ENCODE results near the gene MSRB1. TPM values are rescaled to one million over a fixed set of nuclear protein-coding genes. Genes with fewer than 3 reads are reported as not detected.

The MSRB1 gene
- polyA plus RNA-seq, 2 of the 4 experiments (the other 2 are of a cell fraction), result 27.7 to 37.5 TPM

GRCh38 chr16:1890708-1891050 lies 52.3 kb downstream of the MSRB1 start:
- FAIRE-seq, result no peak
- H3K4me3 ChIP-seq, result no peak overlapping the region
- ATAC-seq, result no peak
- POLR2A ChIA-PET, result no interaction called here
- TF ChIP-seq BHLHE40 (IDR thresholded peaks at IDR 0.05; ENCODE audit: low read depth, low read length) (no peak), PHF8 (IDR thresholded peaks at IDR 0.05; ENCODE audit: borderline replicate concordance, low read depth) (no peak), TP53 (CRISPR knock-in tag; IDR thresholded peaks at IDR 0.05) (no peak), MAX (IDR thresholded peaks at IDR 0.05) (no peak), POLR2AphosphoS2 (conservative IDR thresholded peaks at IDR 0.05; ENCODE audit: low read length) (no peak), ZC3H11A (IDR thresholded peaks at IDR 0.05) (no peak)
- DNase-seq (ENCODE audit: low read depth in 1 of 2, low spot score in 1 of 2), result no peak
- WGBS (ENCODE audit: missing lambda C conversion rate), result 39% methylated on average over 4 of the region's 4 CpGs
- 0 out of 3 replicates have a peak, but pooled peaks cover 6% of the 10 kb centered on the region for H3K4me1 ChIP-seq
- CTCF ChIA-PET, result interaction anchor here (1.0 to 2.8 kb wide), 3 partner anchors 10 to 39 kb away, joined by 3 to 9 read pairs (median 6); no protein-coding TSS in a partner anchor
- no peak overlapping the region for H3K27ac ChIP-seq
- H3K4me2 ChIP-seq, result peak overlapping the region; percentile 38; the same call in 2 of the 3 replicates
- no peaks in the 10 kb centered on the region for H3K9me3 ChIP-seq

GRCh38 chr16:1890024-1890707 lies 52.8 kb downstream of the MSRB1 start:
- FAIRE-seq, result no peak
- POLR2A ChIA-PET, result no interaction called here

More at GRCh38 chr16:1890024-1890707, 52.8 kb downstream of the MSRB1 start:
- WGBS (ENCODE audit: missing lambda C conversion rate), result 32% methylated on average over 16 of the region's 16 CpGs
- peak; percentile 24 to 58; a peak in 3 of 6 replicates for ATAC-seq
- 0 out of 3 replicates have a peak, but pooled peaks cover 6% of the 10 kb centered on the region for H3K4me1 ChIP-seq
- no peaks in the 10 kb centered on the region for H3K9me3 ChIP-seq
- no peak overlapping the region for H3K27ac ChIP-seq
- TF ChIP-seq TFCP2L1 (CRISPR knock-in tag; IDR thresholded peaks at IDR 0.05) (no peak), NFE2L2 (conservative IDR thresholded peaks at IDR 0.05; ENCODE audit: low read length) (no peak), FOSB (CRISPR knock-in tag; IDR thresholded peaks at IDR 0.05) (no peak), ELK1 (IDR thresholded peaks at IDR 0.05; ENCODE audit: low read depth, low read length) (no peak), POLR2AphosphoS2 (conservative IDR thresholded peaks at IDR 0.05; ENCODE audit: low read length) (no peak), CBX2 (IDR thresholded peaks at IDR 0.05; ENCODE audit: borderline replicate concordance, low read depth) (no peak), ZC3H11A (IDR thresholded peaks at IDR 0.05) (no peak), KDM5A (IDR thresholded peaks at IDR 0.05) (no peak), HES2 (IDR thresholded peaks at IDR 0.05) (no peak)
- CTCF ChIA-PET, result interaction anchor here (1.0 to 2.8 kb wide), 3 partner anchors 9 to 39 kb away, joined by 3 to 9 read pairs (median 6); no protein-coding TSS in a partner anchor
- DNase-seq (ENCODE audit: low read depth in 1 of 2, low spot score in 1 of 2), result no peak
- H3K4me2 ChIP-seq, result peak overlapping the region; percentile 38
- H3K4me3 ChIP-seq, result no peak overlapping the region

Small RNA genes within 50 kb of the gene (small RNA-seq; reads per million reads assigned to genes)
- gene AC005363.2 (0 to 1.7 (median 0) reads per million in 6 experiments), gene SNORA10 (0 reads per million in 6 experiments), gene SNORA64 (0 reads per million in 6 experiments)

Other genes with a start within 250 kb of the MSRB1 start
- 12.0 and 13.4 TPM in 2 replicates for gene MAPK8IP3, start 237.0 kb downstream of the MSRB1 start, polyA plus RNA-seq (2011; rRNA removed)
- gene MAPK8IP3, start 237.0 kb downstream of the MSRB1 start, polyA plus RNA-seq (2017; fragmentation: RNase III; extraction: RNeasy Plus Mini Kit Qiagen cat#74134 plus additional on column Dnase treatment), result 48.2 to 55.1 TPM (median 53.3 TPM) in 3 replicates
- gene NME3, start 171.7 kb downstream of the MSRB1 start, polyA plus RNA-seq (2011; rRNA removed), result 15.2 and 15.7 TPM in 2 replicates
- 46.4 to 59.2 TPM (median 49.9 TPM) in 3 replicates for gene NME3, start 171.7 kb downstream of the MSRB1 start, polyA plus RNA-seq (2017; fragmentation: RNase III; extraction: RNeasy Plus Mini Kit Qiagen cat#74134 plus additional on column Dnase treatment)
- 2.9 and 3.7 TPM in 2 replicates for gene EME2, start 170.4 kb downstream of the MSRB1 start, polyA plus RNA-seq (2011; rRNA removed)
- gene EME2, start 170.4 kb downstream of the MSRB1 start, polyA plus RNA-seq (2017; fragmentation: RNase III; extraction: RNeasy Plus Mini Kit Qiagen cat#74134 plus additional on column Dnase treatment), result 13.0 to 17.3 TPM (median 16.5 TPM) in 3 replicates
- 105 and 118 TPM in 2 replicates for gene MRPS34, start 170.1 kb downstream of the MSRB1 start, polyA plus RNA-seq (2011; rRNA removed)
- gene MRPS34, start 170.1 kb downstream of the MSRB1 start, polyA plus RNA-seq (2017; fragmentation: RNase III; extraction: RNeasy Plus Mini Kit Qiagen cat#74134 plus additional on column Dnase treatment), result 210 to 220 TPM (median 214 TPM) in 3 replicates
- gene SPSB3, start 160.6 kb downstream of the MSRB1 start, polyA plus RNA-seq (2011; rRNA removed), result 9.2 and 10.6 TPM in 2 replicates
- gene SPSB3, start 160.6 kb downstream of the MSRB1 start, polyA plus RNA-seq (2017; fragmentation: RNase III; extraction: RNeasy Plus Mini Kit Qiagen cat#74134 plus additional on column Dnase treatment), result 10.6 to 17.3 TPM (median 14.6 TPM) in 3 replicates
- gene NUBP2, start 160.2 kb downstream of the MSRB1 start, polyA plus RNA-seq (2011; rRNA removed), result 21.9 and 24.7 TPM in 2 replicates
- 58.9 to 65.3 TPM (median 60.7 TPM) in 3 replicates for gene NUBP2, start 160.2 kb downstream of the MSRB1 start, polyA plus RNA-seq (2017; fragmentation: RNase III; extraction: RNeasy Plus Mini Kit Qiagen cat#74134 plus additional on column Dnase treatment)
- gene IGFALS, start 149.5 kb downstream of the MSRB1 start, polyA plus RNA-seq (2011; rRNA removed), result 0.08 TPM in 1 of 2 replicates, not detected in the other
- 0.05 to 0.08 TPM in 2 of 3 replicates, not detected in the other for gene IGFALS, start 149.5 kb downstream of the MSRB1 start, polyA plus RNA-seq (2017; fragmentation: RNase III; extraction: RNeasy Plus Mini Kit Qiagen cat#74134 plus additional on column Dnase treatment)
- 27.2 and 34.9 TPM in 2 replicates for gene HAGH, start 116.4 kb downstream of the MSRB1 start, polyA plus RNA-seq (2011; rRNA removed)
- gene HAGH, start 116.4 kb downstream of the MSRB1 start, polyA plus RNA-seq (2017; fragmentation: RNase III; extraction: RNeasy Plus Mini Kit Qiagen cat#74134 plus additional on column Dnase treatment), result 58.7 to 66.4 TPM (median 59.8 TPM) in 3 replicates
- 30.2 and 30.6 TPM in 2 replicates for gene FAHD1, start 116.0 kb downstream of the MSRB1 start, polyA plus RNA-seq (2011; rRNA removed)
- gene FAHD1, start 116.0 kb downstream of the MSRB1 start, polyA plus RNA-seq (2017; fragmentation: RNase III; extraction: RNeasy Plus Mini Kit Qiagen cat#74134 plus additional on column Dnase treatment), result 63.2 to 68.4 TPM (median 64.5 TPM) in 3 replicates
- 7.5 and 9.1 TPM in 2 replicates for gene MEIOB, start 71.0 kb downstream of the MSRB1 start, polyA plus RNA-seq (2011; rRNA removed)
- 2.9 to 3.5 TPM (median 2.9 TPM) in 3 replicates for gene MEIOB, start 71.0 kb downstream of the MSRB1 start, polyA plus RNA-seq (2017; fragmentation: RNase III; extraction: RNeasy Plus Mini Kit Qiagen cat#74134 plus additional on column Dnase treatment)
- gene HS3ST6, start 24.8 kb downstream of the MSRB1 start, polyA plus RNA-seq (2011; rRNA removed), result 1.1 and 1.5 TPM in 2 replicates
- 1.4 to 2.6 TPM (median 2.0 TPM) in 3 replicates for gene HS3ST6, start 24.8 kb downstream of the MSRB1 start, polyA plus RNA-seq (2017; fragmentation: RNase III; extraction: RNeasy Plus Mini Kit Qiagen cat#74134 plus additional on column Dnase treatment)
- gene RPL3L, start 11.5 kb upstream of the MSRB1 start, polyA plus RNA-seq (2011; rRNA removed), result not detected in 2 replicates
- gene RPL3L, start 11.5 kb upstream of the MSRB1 start, polyA plus RNA-seq (2017; fragmentation: RNase III; extraction: RNeasy Plus Mini Kit Qiagen cat#74134 plus additional on column Dnase treatment), result 0.20 TPM in 1 of 3 replicates, not detected in the others
- gene NDUFB10, start 16.3 kb upstream of the MSRB1 start, polyA plus RNA-seq (2011; rRNA removed), result 151 and 198 TPM in 2 replicates
- 367 to 410 TPM (median 389 TPM) in 3 replicates for gene NDUFB10, start 16.3 kb upstream of the MSRB1 start, polyA plus RNA-seq (2017; fragmentation: RNase III; extraction: RNeasy Plus Mini Kit Qiagen cat#74134 plus additional on column Dnase treatment)
- gene RPS2, start 21.6 kb upstream of the MSRB1 start, polyA plus RNA-seq (2011; rRNA removed), result 2,621 and 3,507 TPM in 2 replicates
- 3,378 to 3,689 TPM (median 3,626 TPM) in 3 replicates for gene RPS2, start 21.6 kb upstream of the MSRB1 start, polyA plus RNA-seq (2017; fragmentation: RNase III; extraction: RNeasy Plus Mini Kit Qiagen cat#74134 plus additional on column Dnase treatment)
- gene RNF151, start 23.7 kb upstream of the MSRB1 start, polyA plus RNA-seq (2011; rRNA removed), result not detected in 2 replicates
- not detected in 3 replicates for gene RNF151, start 23.7 kb upstream of the MSRB1 start, polyA plus RNA-seq (2017; fragmentation: RNase III; extraction: RNeasy Plus Mini Kit Qiagen cat#74134 plus additional on column Dnase treatment)
- 21.9 and 25.9 TPM in 2 replicates for gene TBL3, start 28.9 kb upstream of the MSRB1 start, polyA plus RNA-seq (2011; rRNA removed)
- 41.9 to 45.0 TPM (median 42.8 TPM) in 3 replicates for gene TBL3, start 28.9 kb upstream of the MSRB1 start, polyA plus RNA-seq (2017; fragmentation: RNase III; extraction: RNeasy Plus Mini Kit Qiagen cat#74134 plus additional on column Dnase treatment)
- not detected in 2 replicates for gene NOXO1, start 38.3 kb upstream of the MSRB1 start, polyA plus RNA-seq (2011; rRNA removed)
- 0.25 to 0.32 TPM (median 0.26 TPM) in 3 replicates for gene NOXO1, start 38.3 kb upstream of the MSRB1 start, polyA plus RNA-seq (2017; fragmentation: RNase III; extraction: RNeasy Plus Mini Kit Qiagen cat#74134 plus additional on column Dnase treatment)
- gene GFER, start 41.0 kb upstream of the MSRB1 start, polyA plus RNA-seq (2011; rRNA removed), result 11.9 and 12.9 TPM in 2 replicates
- 33.9 to 34.9 TPM (median 34.8 TPM) in 3 replicates for gene GFER, start 41.0 kb upstream of the MSRB1 start, polyA plus RNA-seq (2017; fragmentation: RNase III; extraction: RNeasy Plus Mini Kit Qiagen cat#74134 plus additional on column Dnase treatment)
- 4.9 and 5.7 TPM in 2 replicates for gene SYNGR3, start 46.8 kb upstream of the MSRB1 start, polyA plus RNA-seq (2011; rRNA removed)
- 4.1 to 5.0 TPM (median 4.4 TPM) in 3 replicates for gene SYNGR3, start 46.8 kb upstream of the MSRB1 start, polyA plus RNA-seq (2017; fragmentation: RNase III; extraction: RNeasy Plus Mini Kit Qiagen cat#74134 plus additional on column Dnase treatment)
- gene ZNF598, start 66.6 kb upstream of the MSRB1 start, polyA plus RNA-seq (2011; rRNA removed), result 15.3 and 17.7 TPM in 2 replicates
- 32.7 to 35.0 TPM (median 33.8 TPM) in 3 replicates for gene ZNF598, start 66.6 kb upstream of the MSRB1 start, polyA plus RNA-seq (2017; fragmentation: RNase III; extraction: RNeasy Plus Mini Kit Qiagen cat#74134 plus additional on column Dnase treatment)
- 0.13 and 0.26 TPM in 2 replicates for gene NPW, start 76.6 kb upstream of the MSRB1 start, polyA plus RNA-seq (2011; rRNA removed)
- gene NPW, start 76.6 kb upstream of the MSRB1 start, polyA plus RNA-seq (2017; fragmentation: RNase III; extraction: RNeasy Plus Mini Kit Qiagen cat#74134 plus additional on column Dnase treatment), result 1.0 to 1.6 TPM (median 1.2 TPM) in 3 replicates
- gene NHERF2, start 83.7 kb upstream of the MSRB1 start, polyA plus RNA-seq (2011; rRNA removed), result 33.1 and 35.0 TPM in 2 replicates
- gene NHERF2, start 83.7 kb upstream of the MSRB1 start, polyA plus RNA-seq (2017; fragmentation: RNase III; extraction: RNeasy Plus Mini Kit Qiagen cat#74134 plus additional on column Dnase treatment), result 27.3 to 32.3 TPM (median 31.0 TPM) in 3 replicates
- gene NTHL1, start 104.6 kb upstream of the MSRB1 start, polyA plus RNA-seq (2011; rRNA removed), result 28.8 and 34.8 TPM in 2 replicates
- 41.4 to 42.3 TPM (median 42.1 TPM) in 3 replicates for gene NTHL1, start 104.6 kb upstream of the MSRB1 start, polyA plus RNA-seq (2017; fragmentation: RNase III; extraction: RNeasy Plus Mini Kit Qiagen cat#74134 plus additional on column Dnase treatment)
- gene TSC2, start 104.8 kb upstream of the MSRB1 start, polyA plus RNA-seq (2011; rRNA removed), result 32.6 and 41.7 TPM in 2 replicates
- 42.0 to 47.3 TPM (median 45.1 TPM) in 3 replicates for gene TSC2, start 104.8 kb upstream of the MSRB1 start, polyA plus RNA-seq (2017; fragmentation: RNase III; extraction: RNeasy Plus Mini Kit Qiagen cat#74134 plus additional on column Dnase treatment)
- 11.5 and 17.3 TPM in 2 replicates for gene PKD1, start 192.7 kb upstream of the MSRB1 start, polyA plus RNA-seq (2011; rRNA removed)
- gene PKD1, start 192.7 kb upstream of the MSRB1 start, polyA plus RNA-seq (2017; fragmentation: RNase III; extraction: RNeasy Plus Mini Kit Qiagen cat#74134 plus additional on column Dnase treatment), result 38.4 to 39.7 TPM (median 39.2 TPM) in 3 replicates
- 6.7 and 7.5 TPM in 2 replicates for gene RAB26, start 205.4 kb upstream of the MSRB1 start, polyA plus RNA-seq (2011; rRNA removed)
- 5.7 to 7.3 TPM (median 6.7 TPM) in 3 replicates for gene RAB26, start 205.4 kb upstream of the MSRB1 start, polyA plus RNA-seq (2017; fragmentation: RNase III; extraction: RNeasy Plus Mini Kit Qiagen cat#74134 plus additional on column Dnase treatment)
- 31.9 and 32.0 TPM in 2 replicates for gene TRAF7, start 212.6 kb upstream of the MSRB1 start, polyA plus RNA-seq (2011; rRNA removed)
- gene TRAF7, start 212.6 kb upstream of the MSRB1 start, polyA plus RNA-seq (2017; fragmentation: RNase III; extraction: RNeasy Plus Mini Kit Qiagen cat#74134 plus additional on column Dnase treatment), result 47.6 to 50.0 TPM (median 48.1 TPM) in 3 replicates

All from A549 (cell line).